HepG2 (cell line): ENCODE data around the gene IFT52. TPM values are rescaled to one million over a fixed set of nuclear protein-coding genes. Genes with fewer than 3 reads are reported as not detected.
A peak's percentile ranks its signal among the peaks of the same experiment; 100 is the strongest.

ENCODE experiments used
- ATAC-seq: fragments of 200-7000 bp; cut with Tn5 transposase; 3 replicates; pipeline ENCODE4 v1.9.1; 2020; ENCODE audit warnings: mild to moderate bottlenecking, moderate library complexity
- BruUV-seq: library from RNA; stranded (reverse); fragments of 400-500 nt; replicated peaks from 2 replicates; lab custom pipeline; 2021; lab: Mats Ljungman, UMichigan
- CTCF ChIA-PET: fragments of 300-600 bp; formaldehyde crosslinking; extraction: SDS; loops from one replicate; lab custom pipeline; 2021; ENCODE audit warnings: low total read pairs, inconsistent platforms, low intra/inter-chr PET ratio; lab: Yijun Ruan, JAX
- POLR2A ChIA-PET: fragments of 350-600 bp; sonication (Branson Sonifier 250); formaldehyde crosslinking; loops from one replicate; lab custom pipeline; 2020; ENCODE audit warnings: antibody characterized with exemption, inconsistent platforms; lab: Yijun Ruan, JAX
- DNase-seq: peaks from one replicate; pipeline ENCODE4 v3.0.0-alpha.2; 2015; ENCODE audit warnings: low spot score
- FAIRE-seq: peaks from 3 replicates; lab custom pipeline; 2011; peaks lifted over from hg19 to GRCh38; lab: Jason Lieb, UNC
- H2AFZ ChIP-seq: one replicate; pipeline ENCODE4 v1.6.1; 2011; ENCODE audit warnings: low read length, inconsistent platforms
- H3K27ac ChIP-seq: fragments of 300-600 bp; 3 replicates; pipeline ENCODE4 v1.8.0; 2011; ENCODE audit warnings: mixed run types, mild to moderate bottlenecking, mixed read lengths, low read length, inconsistent platforms; ENCODE audit not compliant: insufficient read depth; ENCODE audit errors: extremely low read length
- H3K27me3 ChIP-seq, 2 experiments: fragments of 200-600 bp in 1 of 2; 2 replicates in 1 of 2; 3 replicates in 1 of 2; pipeline versions ENCODE4 v1.6.0 to v1.8.0; 2011; ENCODE audit warnings: low read length in 2 of 2, mild to moderate bottlenecking in 2 of 2, moderate library complexity in 2 of 2, inconsistent platforms in 1 of 2; ENCODE audit not compliant: insufficient read depth in 2 of 2, control insufficient read depth in 1 of 2
- H3K36me3 ChIP-seq, 2 experiments: fragments of 200-600 bp in 1 of 2; replicated peaks in 1 of 2; 2 replicates in 1 of 2; 3 replicates in 1 of 2; pipeline versions ENCODE4 v1.5.1 to v1.8.0; 2011; ENCODE audit warnings: low read length in 2 of 2, inconsistent platforms in 1 of 2; ENCODE audit not compliant: insufficient read depth in 2 of 2, control insufficient read depth in 1 of 2
- H3K4me1 ChIP-seq: 2 replicates; pipeline ENCODE4 v1.5.1; 2012; ENCODE audit warnings: low read length, inconsistent platforms; ENCODE audit not compliant: insufficient read depth
- H3K4me2 ChIP-seq: 2 replicates; pipeline ENCODE4 v1.6.0; 2011; ENCODE audit warnings: low read depth, low read length, inconsistent platforms
- H3K4me3 ChIP-seq, 3 experiments: fragments of 200-600 bp in 1 of 3; sonication (generic), shearing (Covaris generic) in 1 of 3; replicated peaks in 1 of 3; 2 replicates each; pipeline ENCODE4 v1.5.1; 2011 to 2016; ENCODE audit warnings: low read length in 3 of 3, inconsistent platforms in 2 of 3, low read depth in 2 of 3, mild to moderate bottlenecking in 2 of 3, control low read depth in 1 of 3, mixed read lengths in 1 of 3; ENCODE audit not compliant: insufficient read depth in 1 of 3
- H3K79me2 ChIP-seq: one replicate; pipeline ENCODE4 v1.6.1; 2011; ENCODE audit warnings: low read length, inconsistent platforms; ENCODE audit not compliant: insufficient read depth
- H3K9ac ChIP-seq: 2 replicates; pipeline ENCODE4 v1.6.0; 2011; ENCODE audit warnings: mild to moderate bottlenecking, low read depth, low read length, inconsistent platforms; ENCODE audit not compliant: insufficient read depth
- H3K9me3 ChIP-seq: 2 replicates; pipeline ENCODE4 v1.5.1; 2012; ENCODE audit warnings: mild to moderate bottlenecking, low read length
- H4K20me1 ChIP-seq: 2 replicates; pipeline ENCODE4 v1.6.0; 2011; ENCODE audit warnings: inconsistent platforms, mild to moderate bottlenecking, low read length, moderate library complexity; ENCODE audit not compliant: insufficient read depth
- ARNT ChIP-seq: fragments of 450-650 bp; IDR thresholded peaks from 2 replicates; pipeline ENCODE4 v1.6.1; 2017
- GABPA ChIP-seq, 2 experiments: IDR thresholded peaks; 2 replicates each; pipeline ENCODE4 v1.6.1; 2011 to 2016; ENCODE audit warnings: low read depth in 2 of 2, low read length in 1 of 2, missing biosample characterization in 1 of 2, missing genetic modification characterization in 1 of 2
- MXD4 ChIP-seq: IDR thresholded peaks from 2 replicates; pipeline ENCODE4 v1.6.1; 2016; ENCODE audit warnings: mild to moderate bottlenecking, missing biosample characterization, missing genetic modification reagents
- NCOA1 ChIP-seq: sonication (generic); formaldehyde crosslinking; IDR thresholded peaks from 2 replicates; pipeline ENCODE4 v1.9.0; 2021; ENCODE audit warnings: missing genetic modification reagents
- SOX6 ChIP-seq, 2 experiments: fragments of 450-650 bp in 1 of 2; sonication (generic) in 1 of 2; formaldehyde crosslinking in 1 of 2; IDR thresholded peaks; 2 replicates each; pipeline versions ENCODE4 v1.4.0 to v1.6.1; 2017 to 2020; ENCODE audit warnings: antibody characterized with exemption in 1 of 2, mild to moderate bottlenecking in 1 of 2, missing genetic modification reagents in 1 of 2
- TEAD3 ChIP-seq: optimal IDR thresholded peaks from 2 replicates; pipeline ENCODE3; 2016; ENCODE audit warnings: borderline replicate concordance
- TGIF2 ChIP-seq: IDR thresholded peaks from 2 replicates; pipeline ENCODE4 v1.6.1; 2016; ENCODE audit warnings: control low read depth, missing compliant biosample characterization
- ZMAT3 ChIP-seq: sonication (generic); formaldehyde crosslinking; conservative IDR thresholded peaks from 2 replicates; pipeline ENCODE4 v1.7.0; 2021; ENCODE audit warnings: missing genetic modification reagents
- WGBS: methylation state at CpG from one replicate; pipeline ENCODE4 v1.1.6; 2017; ENCODE audit warnings: low lambda C conversion rate; 5-methylcytosine and 5-hydroxymethylcytosine counted together
- in situ Hi-C: cut with HindIII; loops from 2 replicates; pipeline ENCODE4 v1.10.0; 2017; ENCODE audit warnings: low pct_unique_long_range_greater_than_20kb; ENCODE audit not compliant: extremely low pct_ligation_motif_present
- intact Hi-C: fragments of 100-400 bp; cut with micrococcal nuclease; formaldehyde crosslinking; loops from one replicate; pipeline ENCODE4 v1.10.0; 2022; ENCODE audit not compliant: unreplicated experiment
- polyA plus RNA-seq, 8 experiments: library from polyadenylated mRNA; depleted of rRNA in 3 of 8; stranded (reverse) in 7 of 8; unstranded in 1 of 8; fragments of >200 nt; fragmentation: Illumina TruSeq in 4 of 8; extraction: Trizol in 4 of 8; gene quantifications; 2 replicates each; pipeline versions ENCODE4 v1.2.1 to v1.2.3, GENCODE V29; 2011 to 2016; ENCODE audit warnings: low read depth in 4 of 8, missing spikeins in 1 of 8, mixed read lengths in 1 of 8; ENCODE audit not compliant: insufficient read depth in 1 of 8
- total RNA-seq, 5 experiments: library from RNA; depleted of rRNA; stranded (reverse); fragments of >200 nt; fragmentation: Illumina TruSeq; extraction: Trizol; gene quantifications; 2 replicates each; pipeline ENCODE4 v1.2.3, GENCODE V29; 2016; ENCODE audit warnings: low read depth in 1 of 5
- TF ChIP-seq, protein P1 (sequence below): sonication (generic); formaldehyde crosslinking; conservative IDR thresholded peaks from 2 replicates; pipeline ENCODE4 v1.8.1; 2023; ENCODE audit warnings: missing genetic modification reagents
- TF ChIP-seq, protein P2 (sequence below): sonication (generic); formaldehyde crosslinking; IDR thresholded peaks from 2 replicates; pipeline ENCODE4 v1.4.0; 2020; ENCODE audit warnings: missing genetic modification reagents, borderline replicate concordance
- TF ChIP-seq, protein P3 (sequence below): sonication (generic); formaldehyde crosslinking; IDR thresholded peaks from 2 replicates; pipeline ENCODE4 v1.5.1; 2020; ENCODE audit warnings: mild to moderate bottlenecking, missing genetic modification reagents, borderline replicate concordance
- TF ChIP-seq, protein P4 (sequence below): sonication (generic); formaldehyde crosslinking; IDR thresholded peaks from 2 replicates; pipeline ENCODE4 v1.5.0; 2020; ENCODE audit warnings: missing genetic modification reagents
- TF ChIP-seq, protein P5 (sequence below): sonication (generic); formaldehyde crosslinking; IDR thresholded peaks from 2 replicates; pipeline ENCODE4 v1.4.0; 2020; ENCODE audit warnings: mild to moderate bottlenecking, missing genetic modification reagents
- TF ChIP-seq, protein P6 (sequence below): IDR thresholded peaks from 2 replicates; pipeline ENCODE4 v1.6.1; 2016; ENCODE audit warnings: low read depth, borderline replicate concordance
- TF ChIP-seq, protein P7 (sequence below): fragments of 450-650 bp; IDR thresholded peaks from 2 replicates; pipeline ENCODE4 v1.6.1; 2017

The IFT52 gene
- total and polyA plus RNA-seq, 2 of the 13 experiments (the other 11 are each of a cell fraction or from before 2014, with no cell fraction given), result 48.0 to 64.0 TPM

DNA sequence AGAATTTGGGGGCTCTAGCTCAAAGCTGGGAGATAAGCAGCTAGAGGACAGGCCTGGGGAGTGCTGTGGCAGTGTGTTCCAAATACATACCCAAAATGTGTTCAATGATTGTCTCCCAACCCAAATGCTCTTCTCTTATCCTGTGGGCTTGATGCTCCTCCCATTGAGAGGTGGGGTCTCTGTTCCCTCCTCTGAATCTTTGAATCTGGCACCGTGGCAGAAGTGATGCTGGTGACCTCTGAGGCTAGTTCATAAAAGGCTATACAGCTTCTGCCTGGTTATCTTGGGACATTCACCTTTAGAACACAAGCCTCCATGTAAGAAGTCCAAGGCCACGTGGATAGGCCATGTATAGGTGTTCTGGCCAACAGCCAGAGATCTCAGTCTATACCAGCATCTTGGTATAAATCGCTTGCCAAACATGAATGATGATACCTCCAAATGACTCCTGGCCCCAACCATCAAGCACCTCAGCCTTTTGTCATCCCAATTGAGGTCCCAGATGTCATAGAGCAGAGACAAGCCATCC lies 60.3 kb downstream of the IFT52 start:
- FAIRE-seq (no peak), ATAC-seq (no peak)
- TF ChIP-seq ARNT, result no peak
- TF ChIP-seq, protein P1, sequence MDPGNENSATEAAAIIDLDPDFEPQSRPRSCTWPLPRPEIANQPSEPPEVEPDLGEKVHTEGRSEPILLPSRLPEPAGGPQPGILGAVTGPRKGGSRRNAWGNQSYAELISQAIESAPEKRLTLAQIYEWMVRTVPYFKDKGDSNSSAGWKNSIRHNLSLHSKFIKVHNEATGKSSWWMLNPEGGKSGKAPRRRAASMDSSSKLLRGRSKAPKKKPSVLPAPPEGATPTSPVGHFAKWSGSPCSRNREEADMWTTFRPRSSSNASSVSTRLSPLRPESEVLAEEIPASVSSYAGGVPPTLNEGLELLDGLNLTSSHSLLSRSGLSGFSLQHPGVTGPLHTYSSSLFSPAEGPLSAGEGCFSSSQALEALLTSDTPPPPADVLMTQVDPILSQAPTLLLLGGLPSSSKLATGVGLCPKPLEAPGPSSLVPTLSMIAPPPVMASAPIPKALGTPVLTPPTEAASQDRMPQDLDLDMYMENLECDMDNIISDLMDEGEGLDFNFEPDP (CRISPR knock-in tag), result 0 out of 2 replicates have a peak, but pooled peaks have one; percentile 91
- no peak for TF ChIP-seq NCOA1 (CRISPR knock-in tag)
- TF ChIP-seq, protein P2, sequence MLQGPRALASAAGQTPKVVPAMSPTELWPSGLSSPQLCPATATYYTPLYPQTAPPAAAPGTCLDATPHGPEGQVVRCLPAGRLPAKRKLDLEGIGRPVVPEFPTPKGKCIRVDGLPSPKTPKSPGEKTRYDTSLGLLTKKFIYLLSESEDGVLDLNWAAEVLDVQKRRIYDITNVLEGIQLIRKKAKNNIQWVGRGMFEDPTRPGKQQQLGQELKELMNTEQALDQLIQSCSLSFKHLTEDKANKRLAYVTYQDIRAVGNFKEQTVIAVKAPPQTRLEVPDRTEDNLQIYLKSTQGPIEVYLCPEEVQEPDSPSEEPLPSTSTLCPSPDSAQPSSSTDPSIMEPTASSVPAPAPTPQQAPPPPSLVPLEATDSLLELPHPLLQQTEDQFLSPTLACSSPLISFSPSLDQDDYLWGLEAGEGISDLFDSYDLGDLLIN (CRISPR knock-in tag), result no peak
- TF ChIP-seq SOX6 (IDR thresholded peaks at IDR 0.05), result no peak
- TF ChIP-seq SOX6 (CRISPR knock-in tag; IDR thresholded peaks at IDR 0.05), result peak; percentile 55
- TF ChIP-seq GABPA (IDR thresholded peaks at IDR 0.05; ENCODE audit: low read depth, low read length), result no peak
- TF ChIP-seq GABPA (CRISPR knock-in tag; IDR thresholded peaks at IDR 0.05; ENCODE audit: low read depth), result no peak
- TF ChIP-seq, protein P3, sequence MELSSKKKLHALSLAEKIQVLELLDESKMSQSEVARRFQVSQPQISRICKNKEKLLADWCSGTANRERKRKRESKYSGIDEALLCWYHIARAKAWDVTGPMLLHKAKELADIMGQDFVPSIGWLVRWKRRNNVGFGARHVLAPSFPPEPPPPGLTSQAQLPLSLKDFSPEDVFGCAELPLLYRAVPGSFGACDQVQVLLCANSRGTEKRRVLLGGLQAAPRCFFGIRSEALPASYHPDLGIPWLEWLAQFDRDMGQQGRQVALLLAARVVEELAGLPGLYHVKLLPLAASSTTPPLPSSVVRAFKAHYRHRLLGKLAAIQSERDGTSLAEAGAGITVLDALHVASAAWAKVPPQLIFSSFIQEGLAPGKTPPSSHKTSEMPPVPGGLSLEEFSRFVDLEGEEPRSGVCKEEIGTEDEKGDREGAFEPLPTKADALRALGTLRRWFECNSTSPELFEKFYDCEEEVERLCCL (CRISPR knock-in tag), result no peak
- TF ChIP-seq TGIF2 (CRISPR knock-in tag), result no peak
- TF ChIP-seq, protein P4, sequence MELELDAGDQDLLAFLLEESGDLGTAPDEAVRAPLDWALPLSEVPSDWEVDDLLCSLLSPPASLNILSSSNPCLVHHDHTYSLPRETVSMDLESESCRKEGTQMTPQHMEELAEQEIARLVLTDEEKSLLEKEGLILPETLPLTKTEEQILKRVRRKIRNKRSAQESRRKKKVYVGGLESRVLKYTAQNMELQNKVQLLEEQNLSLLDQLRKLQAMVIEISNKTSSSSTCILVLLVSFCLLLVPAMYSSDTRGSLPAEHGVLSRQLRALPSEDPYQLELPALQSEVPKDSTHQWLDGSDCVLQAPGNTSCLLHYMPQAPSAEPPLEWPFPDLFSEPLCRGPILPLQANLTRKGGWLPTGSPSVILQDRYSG, result no peak
- no peak for TF ChIP-seq TEAD3 (CRISPR knock-in tag)
- TF ChIP-seq MXD4 (CRISPR knock-in tag), result no peak
- TF ChIP-seq ZMAT3 (CRISPR knock-in tag), result no peak
- TF ChIP-seq, protein P5, sequence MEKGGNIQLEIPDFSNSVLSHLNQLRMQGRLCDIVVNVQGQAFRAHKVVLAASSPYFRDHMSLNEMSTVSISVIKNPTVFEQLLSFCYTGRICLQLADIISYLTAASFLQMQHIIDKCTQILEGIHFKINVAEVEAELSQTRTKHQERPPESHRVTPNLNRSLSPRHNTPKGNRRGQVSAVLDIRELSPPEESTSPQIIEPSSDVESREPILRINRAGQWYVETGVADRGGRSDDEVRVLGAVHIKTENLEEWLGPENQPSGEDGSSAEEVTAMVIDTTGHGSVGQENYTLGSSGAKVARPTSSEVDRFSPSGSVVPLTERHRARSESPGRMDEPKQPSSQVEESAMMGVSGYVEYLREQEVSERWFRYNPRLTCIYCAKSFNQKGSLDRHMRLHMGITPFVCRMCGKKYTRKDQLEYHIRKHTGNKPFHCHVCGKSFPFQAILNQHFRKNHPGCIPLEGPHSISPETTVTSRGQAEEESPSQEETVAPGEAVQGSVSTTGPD (CRISPR knock-in tag), result 0 out of 2 replicates have a peak, but pooled peaks have one; percentile 16
- TF ChIP-seq, protein P6, sequence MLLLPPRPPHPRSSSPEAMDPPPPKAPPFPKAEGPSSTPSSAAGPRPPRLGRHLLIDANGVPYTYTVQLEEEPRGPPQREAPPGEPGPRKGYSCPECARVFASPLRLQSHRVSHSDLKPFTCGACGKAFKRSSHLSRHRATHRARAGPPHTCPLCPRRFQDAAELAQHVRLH (CRISPR knock-in tag), result no peak
- TF ChIP-seq, protein P7, sequence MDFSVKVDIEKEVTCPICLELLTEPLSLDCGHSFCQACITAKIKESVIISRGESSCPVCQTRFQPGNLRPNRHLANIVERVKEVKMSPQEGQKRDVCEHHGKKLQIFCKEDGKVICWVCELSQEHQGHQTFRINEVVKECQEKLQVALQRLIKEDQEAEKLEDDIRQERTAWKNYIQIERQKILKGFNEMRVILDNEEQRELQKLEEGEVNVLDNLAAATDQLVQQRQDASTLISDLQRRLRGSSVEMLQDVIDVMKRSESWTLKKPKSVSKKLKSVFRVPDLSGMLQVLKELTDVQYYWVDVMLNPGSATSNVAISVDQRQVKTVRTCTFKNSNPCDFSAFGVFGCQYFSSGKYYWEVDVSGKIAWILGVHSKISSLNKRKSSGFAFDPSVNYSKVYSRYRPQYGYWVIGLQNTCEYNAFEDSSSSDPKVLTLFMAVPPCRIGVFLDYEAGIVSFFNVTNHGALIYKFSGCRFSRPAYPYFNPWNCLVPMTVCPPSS, result no peak

More for the DNA sequence above, 60.3 kb downstream of the IFT52 start:
- no peak for DNase-seq
- peaks cover 44% of the 10 kb centered on the region for H3K4me1 ChIP-seq
- no peaks in the 10 kb centered on the region for H4K20me1 ChIP-seq
- ChIA-PET POLR2A (interaction anchor here (1.0 to 2.8 kb wide), 2 partner anchors 93 to 194 kb away, joined by 3 to 18 read pairs; partner anchors contain the start of gene SRSF6), CTCF (no interaction called here)
- in situ Hi-C loops (no loop called here), intact Hi-C loops (no loop called here)
- peaks cover under 1% of the 10 kb centered on the region for H3K79me2 ChIP-seq
- H3K4me3 ChIP-seq, result no peak overlapping the region
- H3K27me3 ChIP-seq, result no peaks in the 10 kb centered on the region
- peaks cover 6 to 13% of the 10 kb centered on the region in 2 experiments; a peak in 3 of 5 replicates for H3K36me3 ChIP-seq
- no peak overlapping the region for H3K9ac ChIP-seq
- 35% methylated on average over 3 of the region's 3 CpGs for WGBS
- H3K9me3 ChIP-seq, result no peaks in the 10 kb centered on the region
- H3K4me2 ChIP-seq, result no peak overlapping the region
- H2AFZ ChIP-seq, result no peak overlapping the region
- BruUV-seq, result no TSS peak
- H3K27ac ChIP-seq, result no peak overlapping the region
